T-helper 1 cell treated with Interleukin-12 subunit alpha and Interleukin-12 subunit beta and Interleukin-4 antibody, amounts not matched to agents 30 μg/mL and 1 μg/mL, for 36 hours (primary cell): ENCODE results near the gene CLEC7A.

ENCODE experiments used
- H3K27ac Mint-ChIP-seq: one replicate; pipeline ENCODE4 v1.8.0; 2021; ENCODE audit warnings: mild to moderate bottlenecking, mixed read lengths
- H3K27me3 Mint-ChIP-seq: one replicate; pipeline ENCODE4 v1.8.0; 2021; ENCODE audit warnings: low read depth, mixed read lengths
- H3K36me3 Mint-ChIP-seq: one replicate; pipeline ENCODE4 v1.8.0; 2021; ENCODE audit warnings: low read depth, mixed read lengths
- H3K4me1 Mint-ChIP-seq: one replicate; pipeline ENCODE4 v1.8.0; 2021; ENCODE audit warnings: low read depth, mixed read lengths
- H3K4me3 Mint-ChIP-seq: one replicate; pipeline ENCODE4 v1.8.0; 2021; ENCODE audit warnings: mild to moderate bottlenecking, moderate library complexity, mixed read lengths
- H3K9me3 Mint-ChIP-seq: one replicate; pipeline ENCODE4 v1.8.0; 2021; ENCODE audit warnings: mixed read lengths

The CLEC7A gene

GRCh38 chr12:10088955-10089900 lies 40.8 kb downstream of the CLEC7A start:
- peaks cover 3% of the 10 kb centered on the region for H3K4me1 Mint-ChIP-seq
- no peaks in the 10 kb centered on the region for H3K36me3 Mint-ChIP-seq
- peaks cover 24% of the 10 kb centered on the region for H3K27me3 Mint-ChIP-seq
- no peak overlapping the region for H3K27ac Mint-ChIP-seq
- H3K4me3 Mint-ChIP-seq: no peak overlapping the region
- H3K9me3 Mint-ChIP-seq: peaks cover 3% of the 10 kb centered on the region

GRCh38 chr12:10088031-10088430 lies 42.0 kb downstream of the CLEC7A start:
- no peak overlapping the region for H3K4me3 Mint-ChIP-seq
- peaks cover 3% of the 10 kb centered on the region for H3K9me3 Mint-ChIP-seq
- peaks cover 24% of the 10 kb centered on the region for H3K27me3 Mint-ChIP-seq
- no peak overlapping the region for H3K27ac Mint-ChIP-seq
- H3K36me3 Mint-ChIP-seq: no peaks in the 10 kb centered on the region
- peaks cover 3% of the 10 kb centered on the region for H3K4me1 Mint-ChIP-seq

GRCh38 chr12:10086387-10086786 lies 43.6 kb downstream of the CLEC7A start:
- Mint-ChIP-seq H3K4me1 (peaks cover 3% of the 10 kb centered on the region), H3K36me3 (no peaks in the 10 kb centered on the region), H3K27me3 (peaks cover 24% of the 10 kb centered on the region), H3K4me3 (no peak overlapping the region), H3K27ac (no peak overlapping the region), H3K9me3 (peaks cover 3% of the 10 kb centered on the region)

DNA sequence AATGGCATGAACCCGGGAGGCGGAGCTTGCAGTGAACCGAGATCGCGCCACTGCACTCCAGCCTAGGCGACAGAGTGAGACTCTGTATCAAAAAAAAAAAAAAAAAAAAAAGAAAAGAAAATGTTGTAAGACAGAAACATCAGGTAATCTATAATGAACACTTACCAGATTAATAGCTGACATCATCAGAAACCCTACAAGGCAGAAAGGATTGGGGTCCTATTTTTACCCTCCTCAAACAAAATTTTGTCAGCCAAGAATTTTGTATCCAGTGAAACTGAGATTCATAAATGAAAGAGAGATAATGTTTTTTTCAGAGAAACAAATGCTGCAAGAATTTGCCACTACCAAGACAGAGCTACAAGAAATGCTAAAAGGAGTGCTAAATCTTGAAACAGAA lies 45.3 kb downstream of the CLEC7A start:
- Mint-ChIP-seq H3K27ac (no peak overlapping the region), H3K4me3 (no peak overlapping the region), H3K36me3 (no peaks in the 10 kb centered on the region), H3K27me3 (peaks cover 23% of the 10 kb centered on the region), H3K9me3 (peaks cover 3% of the 10 kb centered on the region), H3K4me1 (no peaks in the 10 kb centered on the region)

- Mint-ChIP-seq H3K36me3 (no peaks in the 10 kb centered on the region), H3K4me3 (no peak overlapping the region), H3K4me1 (no peaks in the 10 kb centered on the region), H3K9me3 (peaks cover 3% of the 10 kb centered on the region), H3K27me3 (peaks cover 35% of the 10 kb centered on the region), H3K27ac (no peak overlapping the region)
Observed at GRCh38 chr12:10082117-10082874, 47.7 kb downstream of the CLEC7A start.

DNA sequence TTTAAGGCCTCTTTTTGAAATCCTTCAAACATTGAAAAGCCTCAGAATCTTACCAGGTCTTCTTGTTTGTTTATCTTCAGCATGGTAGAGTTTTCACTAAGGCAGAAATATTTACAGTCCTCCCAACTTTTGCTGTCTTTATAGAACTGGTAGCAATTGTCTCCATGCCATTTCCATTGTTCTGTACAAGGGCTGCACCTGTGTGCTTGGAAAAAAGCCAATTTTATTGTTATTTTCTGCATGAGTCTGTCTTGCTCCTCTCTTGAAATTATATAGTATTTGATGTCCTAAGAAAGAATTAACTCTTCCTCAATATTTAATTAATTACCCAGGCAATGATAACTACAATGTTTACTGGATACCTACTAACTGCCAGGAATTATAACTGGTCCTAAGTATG lies 54.5 kb downstream of the CLEC7A start:
- Mint-ChIP-seq H3K9me3 (no peaks in the 10 kb centered on the region), H3K4me3 (no peak overlapping the region), H3K27me3 (peaks cover 59% of the 10 kb centered on the region), H3K4me1 (no peaks in the 10 kb centered on the region), H3K36me3 (no peaks in the 10 kb centered on the region), H3K27ac (no peak overlapping the region)

- no peaks in the 10 kb centered on the region for H3K4me1 Mint-ChIP-seq
- H3K27ac Mint-ChIP-seq: no peak overlapping the region
- H3K36me3 Mint-ChIP-seq: no peaks in the 10 kb centered on the region
- peaks cover 62% of the 10 kb centered on the region for H3K27me3 Mint-ChIP-seq
- no peak overlapping the region for H3K4me3 Mint-ChIP-seq
- H3K9me3 Mint-ChIP-seq: no peaks in the 10 kb centered on the region
Observed at GRCh38 chr12:10073261-10073660, 56.7 kb downstream of the CLEC7A start.

DNA sequence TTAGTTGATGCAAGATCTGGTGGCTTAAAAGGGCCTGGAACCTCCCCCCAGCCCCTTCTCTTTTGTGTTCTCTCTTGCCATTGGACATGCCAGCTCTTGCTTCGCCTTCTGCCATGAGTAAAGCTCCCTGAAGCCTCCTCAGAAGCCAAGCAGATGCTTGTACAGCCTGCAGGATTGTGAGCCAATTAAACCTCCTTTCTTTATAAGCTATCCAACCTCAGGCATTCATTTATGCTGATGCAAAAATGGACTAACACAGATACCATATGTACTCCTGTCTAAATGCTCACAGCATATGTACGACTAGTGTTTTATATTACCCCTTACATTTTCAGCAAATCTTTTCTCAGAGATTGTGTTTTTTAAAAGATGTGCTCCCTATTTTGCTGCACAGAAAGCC lies 57.9 kb downstream of the CLEC7A start:
- Mint-ChIP-seq H3K27me3 (peaks cover 66% of the 10 kb centered on the region), H3K27ac (no peak overlapping the region), H3K4me3 (no peak overlapping the region), H3K4me1 (no peaks in the 10 kb centered on the region), H3K9me3 (no peaks in the 10 kb centered on the region), H3K36me3 (no peaks in the 10 kb centered on the region)

DNA sequence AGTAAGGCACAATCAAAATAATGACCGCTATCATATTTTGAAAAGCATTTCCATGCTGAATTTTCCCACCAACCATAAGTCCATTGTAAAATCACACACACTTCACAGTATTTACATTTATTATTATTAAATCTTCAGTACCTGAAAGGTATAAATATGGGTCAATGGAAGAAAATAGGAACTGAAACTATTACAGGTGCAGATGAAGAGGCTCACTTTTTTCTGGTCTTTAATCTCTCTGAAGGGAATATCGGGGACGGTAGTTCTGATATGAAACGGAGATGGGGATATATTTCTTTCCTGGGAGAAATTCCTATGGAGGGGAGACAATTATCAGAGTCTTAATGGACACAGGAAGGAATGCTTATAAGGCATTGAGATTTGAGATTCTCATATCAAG lies 59.6 kb downstream of the CLEC7A start:
- Mint-ChIP-seq H3K9me3 (no peaks in the 10 kb centered on the region), H3K4me1 (peaks cover 3% of the 10 kb centered on the region), H3K4me3 (no peak overlapping the region), H3K27ac (no peak overlapping the region), H3K27me3 (peaks cover 67% of the 10 kb centered on the region), H3K36me3 (no peaks in the 10 kb centered on the region)

GRCh38 chr12:10069976-10070375 lies 60.0 kb downstream of the CLEC7A start:
- Mint-ChIP-seq H3K9me3 (no peaks in the 10 kb centered on the region), H3K4me1 (peaks cover 6% of the 10 kb centered on the region), H3K27me3 (peaks cover 64% of the 10 kb centered on the region)

GRCh38 chr12:10069099-10069498 lies 60.9 kb downstream of the CLEC7A start:
- H3K9me3 Mint-ChIP-seq: no peaks in the 10 kb centered on the region
- no peak overlapping the region for H3K27ac Mint-ChIP-seq
- H3K4me1 Mint-ChIP-seq: peaks cover 11% of the 10 kb centered on the region
- H3K4me3 Mint-ChIP-seq: no peak overlapping the region
- H3K27me3 Mint-ChIP-seq: peaks cover 66% of the 10 kb centered on the region
- no peaks in the 10 kb centered on the region for H3K36me3 Mint-ChIP-seq

More at GRCh38 chr12:10069976-10070375, 60.0 kb downstream of the CLEC7A start:
- Mint-ChIP-seq H3K36me3 (no peaks in the 10 kb centered on the region), H3K27ac (no peak overlapping the region), H3K4me3 (no peak overlapping the region)

DNA sequence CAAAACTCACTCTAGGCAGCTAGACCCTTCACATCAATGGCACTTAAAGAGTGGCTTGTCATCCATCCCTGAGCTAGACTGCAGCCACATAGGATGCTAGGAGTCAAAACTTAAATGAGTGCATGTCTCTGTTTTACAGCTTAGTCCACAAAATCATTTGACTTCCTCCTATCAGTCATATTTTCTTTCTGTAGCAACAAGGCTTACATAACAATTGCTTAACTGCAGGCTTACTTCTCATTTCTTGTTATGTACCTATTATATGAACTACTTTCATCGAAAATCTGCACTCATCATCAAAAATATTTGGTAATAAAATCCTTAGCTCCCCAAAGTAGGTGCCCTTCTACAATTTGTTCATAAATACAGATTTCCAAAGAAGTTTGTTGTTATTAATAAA lies 61.4 kb downstream of the CLEC7A start:
- Mint-ChIP-seq H3K27ac (no peak overlapping the region), H3K9me3 (no peaks in the 10 kb centered on the region), H3K4me1 (peaks cover 11% of the 10 kb centered on the region), H3K27me3 (peaks cover 65% of the 10 kb centered on the region), H3K4me3 (no peak overlapping the region), H3K36me3 (no peaks in the 10 kb centered on the region)

- Mint-ChIP-seq H3K9me3 (no peaks in the 10 kb centered on the region), H3K27ac (no peak overlapping the region), H3K36me3 (no peaks in the 10 kb centered on the region), H3K4me3 (no peak overlapping the region), H3K4me1 (peaks cover 11% of the 10 kb centered on the region), H3K27me3 (peaks cover 62% of the 10 kb centered on the region)
Observed at GRCh38 chr12:10067942-10068341, 62.1 kb downstream of the CLEC7A start.

GRCh38 chr12:10067264-10067663 lies 62.7 kb downstream of the CLEC7A start:
- Mint-ChIP-seq H3K36me3 (no peaks in the 10 kb centered on the region), H3K4me3 (no peak overlapping the region), H3K4me1 (peaks cover 11% of the 10 kb centered on the region)

More at GRCh38 chr12:10067264-10067663, 62.7 kb downstream of the CLEC7A start:
- H3K27me3 Mint-ChIP-seq: peaks cover 59% of the 10 kb centered on the region
- H3K9me3 Mint-ChIP-seq: no peaks in the 10 kb centered on the region
- no peak overlapping the region for H3K27ac Mint-ChIP-seq
